Uterus (tissue), 4 donors: Measurements from ENCODE around the gene NDST4. TPM values are rescaled to one million over a fixed set of nuclear protein-coding genes. Genes with fewer than 3 reads are reported as not detected.
"Not testable (repeated sequence)": the region's sequence is repeated elsewhere in the genome, so short reads cannot be mapped to it uniquely, and the experiment has no call there.

ENCODE experiments used
- DNase-seq, 2 donors: peaks; one replicate each; pipeline ENCODE4 v3.0.0-alpha.2; 2019 to 2020
- H3K27ac ChIP-seq, 2 donors: fragments of 200-600 bp; sonication (generic); 1 replicate in 1 of 2; 2 replicates in 1 of 2; pipeline ENCODE4 v1.5.1; 2016 to 2018
- H3K27me3 ChIP-seq, 2 donors: fragments of 200-600 bp; sonication (generic); one replicate each; pipeline ENCODE4 v1.5.1; 2018 to 2019; ENCODE audit warnings: control low read depth in 1 of 2
- H3K36me3 ChIP-seq, 2 donors: fragments of 200-600 bp; sonication (generic); one replicate each; pipeline ENCODE4 v1.5.1; 2019; ENCODE audit warnings: control low read depth in 1 of 2
- H3K4me1 ChIP-seq, 2 donors: fragments of 200-600 bp; sonication (generic); one replicate each; pipeline ENCODE4 v1.5.1; 2018 to 2019; ENCODE audit warnings: control low read depth in 1 of 2
- H3K4me3 ChIP-seq, 2 donors: fragments of 200-600 bp; sonication (generic); 1 replicate in 1 of 2; 2 replicates in 1 of 2; pipeline ENCODE4 v1.5.1; 2018 to 2019; ENCODE audit warnings: mild to moderate bottlenecking in 1 of 2
- H3K9me3 ChIP-seq, 2 donors: fragments of 200-600 bp; sonication (generic); one replicate each; pipeline ENCODE4 v1.5.1; 2019; ENCODE audit warnings: control low read depth in 1 of 2
- CTCF ChIP-seq, 4 experiments: fragments of 200-600 bp in 2 of 4; fragments of 450-650 bp in 2 of 4; sonication (generic) in 2 of 4; IDR thresholded peaks; one replicate each; pipeline ENCODE4 v1.5.1; 2016 to 2019; ENCODE audit warnings: antibody characterized with exemption in 4 of 4, mild to moderate bottlenecking in 2 of 4, moderate library complexity in 1 of 4
- POLR2A ChIP-seq, 2 donors: fragments of 450-650 bp; IDR thresholded peaks; one replicate each; pipeline ENCODE4 v1.6.1; 2016; ENCODE audit warnings: antibody characterized with exemption in 2 of 2, mild to moderate bottlenecking in 1 of 2, moderate library complexity in 1 of 2
- intact Hi-C: fragments of 100-400 bp; cut with DNase I; formaldehyde crosslinking; loops from one replicate; pipeline ENCODE4 v1.15.1; 2023; ENCODE audit warnings: low total_unique reads
- total RNA-seq, 4 donors: library from RNA; depleted of rRNA in 3 of 4; stranded (reverse); fragments of >200 nt in 3 of 4; gene quantifications; one replicate each; pipeline versions ENCODE4 v1.1.0 to v1.2.4, GENCODE V29; 2014 to 2023
- donor health status: DM: yes; HTN: yes; CAD: no.

Gene NDST4
- total RNA-seq, 4 donors from 2014 or later, result 1.5 to 7.4 TPM; not detected in 2

GRCh38 chr4:114980932-114981708 is 132.3 kb downstream of the NDST4 start:
- H3K27ac ChIP-seq, result no peak overlapping the region
- H3K36me3 ChIP-seq, result no peaks in the 10 kb centered on the region
- no peak overlapping the region for H3K4me3 ChIP-seq
- DNase-seq, result no peak
- H3K4me1 ChIP-seq, result no peaks in the 10 kb centered on the region
- intact Hi-C loops, result no loop called here
- no peaks in the 10 kb centered on the region for H3K27me3 ChIP-seq
- TF ChIP-seq CTCF (IDR thresholded peaks at IDR 0.05) (no peak), POLR2A (IDR thresholded peaks at IDR 0.05) (no peak)
- H3K9me3 ChIP-seq, result no peaks in the 10 kb centered on the region

- H3K4me1 ChIP-seq, intact Hi-C loops, H3K4me3 ChIP-seq, H3K36me3 ChIP-seq, H3K27me3 ChIP-seq, H3K9me3 ChIP-seq, H3K27ac ChIP-seq, DNase-seq: not testable (repeated sequence)
Observed at GRCh38 chr4:114980399-114980798, 133.0 kb downstream of the NDST4 start.

- H3K4me1 ChIP-seq, result no peaks in the 10 kb centered on the region
Observed at GRCh38 chr4:114976901-114977300, 136.5 kb downstream of the NDST4 start.

GRCh38 chr4:114964026-114964425 is 149.4 kb downstream of the NDST4 start:
- Histone ChIP-seq H3K4me3 (no peak overlapping the region), H3K36me3 (peaks cover 0 to 6% of the 10 kb centered on the region in 2 donors), H3K4me1 (no peaks in the 10 kb centered on the region), H3K9me3 (no peaks in the 10 kb centered on the region), H3K27me3 (no peaks in the 10 kb centered on the region), H3K27ac (no peak overlapping the region)
- TF ChIP-seq CTCF (IDR thresholded peaks at IDR 0.05) (no peak), POLR2A (IDR thresholded peaks at IDR 0.05) (no peak)
- DNase-seq, result no peak
- intact Hi-C loops, result no loop called here

More at GRCh38 chr4:114976901-114977300, 136.5 kb downstream of the NDST4 start:
- H3K27ac ChIP-seq, result no peak overlapping the region
- H3K9me3 ChIP-seq, result no peaks in the 10 kb centered on the region
- TF ChIP-seq CTCF (IDR thresholded peaks at IDR 0.05) (no peak), POLR2A (IDR thresholded peaks at IDR 0.05) (no peak)
- intact Hi-C loops, result no loop called here
- no peaks in the 10 kb centered on the region for H3K36me3 ChIP-seq
- no peaks in the 10 kb centered on the region for H3K27me3 ChIP-seq
- DNase-seq, result no peak
- H3K4me3 ChIP-seq, result no peak overlapping the region

GRCh38 chr4:114945616-114946015 is 167.8 kb downstream of the NDST4 start:
- H3K4me3 ChIP-seq, result no peak overlapping the region
- intact Hi-C loops, result no loop called here
- TF ChIP-seq POLR2A (IDR thresholded peaks at IDR 0.05) (no peak), CTCF (IDR thresholded peaks at IDR 0.05) (no peak)
- no peaks in the 10 kb centered on the region for H3K36me3 ChIP-seq
- no peaks in the 10 kb centered on the region for H3K9me3 ChIP-seq
- no peak for DNase-seq
- H3K4me1 ChIP-seq, result no peaks in the 10 kb centered on the region
- H3K27ac ChIP-seq, result no peak overlapping the region
- H3K27me3 ChIP-seq, result no peaks in the 10 kb centered on the region
